OCI-M2 (cell line): Measurements from ENCODE around the gene CLTB.

ENCODE experiments used
- DNase-seq: peaks from one replicate; lab custom pipeline; 2025; ENCODE audit not compliant: unreplicated experiment; lab: John Stamatoyannopoulos, UW

The CLTB gene

DNA sequence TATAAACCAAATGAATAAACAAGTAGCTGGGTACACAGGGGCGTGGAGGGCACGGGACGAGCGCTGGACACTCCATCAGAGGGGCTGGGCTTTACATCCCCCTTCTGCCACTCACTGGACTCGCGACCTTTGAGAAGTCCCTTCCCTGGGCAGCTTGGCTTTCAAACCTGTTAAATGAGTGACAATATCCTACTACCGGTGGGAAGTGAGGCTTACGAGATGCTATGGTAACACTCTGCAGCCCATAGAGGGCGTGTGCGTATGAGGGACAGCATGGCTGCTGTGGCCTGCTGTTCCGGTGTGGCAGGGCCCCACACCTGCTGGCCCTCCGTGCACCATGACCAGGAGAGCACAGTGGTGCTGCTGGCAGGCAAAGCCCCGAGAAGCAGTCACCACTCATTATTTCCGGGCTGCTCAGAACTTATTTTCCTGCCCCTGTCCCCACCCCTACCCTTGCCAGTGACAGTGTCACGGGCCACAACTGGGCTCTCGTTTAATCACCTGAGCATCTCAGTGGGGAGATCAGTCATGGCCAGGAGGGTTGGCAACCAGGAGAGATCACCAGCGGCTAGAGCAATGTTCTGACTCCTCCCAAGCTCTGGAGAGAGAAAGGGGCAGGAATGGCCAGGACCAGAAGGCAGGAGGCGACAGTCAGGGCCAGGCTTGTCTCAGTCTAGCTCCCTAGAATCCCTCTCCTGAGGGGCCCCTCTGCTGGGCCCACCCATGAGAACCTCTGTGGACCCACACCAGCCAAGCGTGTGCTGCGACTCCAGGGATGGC is 10.5 kb downstream of the CLTB start:
- DNase-seq: no peak

DNA sequence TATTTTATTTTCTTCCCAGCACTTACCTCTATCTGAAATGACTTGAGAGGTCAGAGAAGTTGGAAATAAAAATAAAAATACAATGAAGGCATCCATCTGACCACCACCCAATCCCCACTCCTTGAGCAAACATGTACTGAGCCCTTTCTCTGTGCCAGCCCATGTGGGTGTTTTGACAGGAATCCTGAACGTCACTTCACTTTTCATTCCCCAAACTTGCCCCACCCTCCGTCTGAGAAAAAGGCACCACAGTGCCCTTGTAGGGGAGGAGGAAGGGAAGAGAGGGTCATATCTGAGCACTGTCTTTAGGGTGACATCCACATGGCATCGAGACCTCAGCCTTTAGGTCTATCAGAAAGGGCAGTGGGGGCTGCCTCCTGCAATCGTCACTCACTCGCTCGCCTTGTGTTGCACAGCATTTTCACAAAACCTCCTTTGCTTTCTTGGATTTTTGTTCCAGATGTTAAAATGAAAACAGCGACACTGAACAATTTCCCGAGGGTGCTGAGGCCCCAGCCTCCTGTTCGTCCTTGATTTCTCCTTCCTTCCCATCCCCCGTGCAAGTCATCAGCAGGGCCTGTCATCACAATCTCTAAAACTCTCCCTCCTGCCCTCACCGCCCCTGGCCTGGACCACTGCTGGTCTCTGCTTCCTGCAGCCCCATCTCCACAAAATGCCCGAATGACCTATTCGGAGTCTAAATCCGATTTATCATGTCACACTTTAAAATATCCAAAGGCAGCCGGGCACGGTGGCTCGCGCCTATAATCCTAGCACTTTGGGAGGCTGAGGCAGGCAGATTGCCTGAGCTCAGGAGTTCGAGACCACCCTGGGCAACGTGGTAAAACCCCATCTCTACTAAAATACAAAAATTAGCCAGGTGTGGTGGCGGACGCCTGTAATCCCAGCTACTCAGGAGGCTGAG is 14.8 kb downstream of the CLTB start:
- no peak for DNase-seq

DNA sequence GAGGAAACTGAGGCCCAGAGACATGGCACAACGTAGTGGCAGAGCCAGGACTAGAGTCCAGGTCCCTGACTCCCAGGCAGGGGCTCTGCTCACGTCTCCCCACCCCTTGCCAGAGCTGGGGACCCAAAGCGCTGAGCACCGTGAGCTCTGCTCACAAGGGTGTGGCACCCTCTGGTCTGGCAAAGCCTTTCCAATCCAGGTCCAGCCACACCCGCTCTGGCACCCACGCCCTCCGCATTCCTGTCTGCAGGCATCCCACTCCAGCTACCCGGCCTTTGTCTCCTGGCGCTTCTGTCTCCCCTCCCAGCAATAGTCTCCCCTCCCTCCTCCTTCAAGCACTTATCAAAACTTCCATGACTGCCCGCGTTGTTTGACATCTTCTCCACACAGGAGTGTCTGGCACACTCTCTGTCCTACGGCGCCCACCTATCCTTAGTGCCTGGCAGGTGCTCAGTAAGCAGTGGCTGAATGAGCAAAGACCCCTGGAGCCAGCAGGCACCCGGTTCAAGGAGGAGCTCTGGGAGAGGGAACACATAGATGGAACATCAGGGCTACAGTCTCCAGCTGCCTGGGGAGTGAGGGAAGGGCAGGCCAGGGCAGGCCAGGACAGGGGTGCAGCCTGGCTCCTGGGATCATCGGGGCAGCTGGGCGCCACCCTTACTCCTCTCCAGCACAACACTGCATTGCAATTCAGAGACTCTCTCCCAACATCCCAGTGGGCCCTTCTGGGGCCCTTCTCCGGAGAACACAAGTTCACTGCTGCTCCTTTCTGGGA is 15.8 kb downstream of the CLTB start:
- DNase-seq: no peak

DNA sequence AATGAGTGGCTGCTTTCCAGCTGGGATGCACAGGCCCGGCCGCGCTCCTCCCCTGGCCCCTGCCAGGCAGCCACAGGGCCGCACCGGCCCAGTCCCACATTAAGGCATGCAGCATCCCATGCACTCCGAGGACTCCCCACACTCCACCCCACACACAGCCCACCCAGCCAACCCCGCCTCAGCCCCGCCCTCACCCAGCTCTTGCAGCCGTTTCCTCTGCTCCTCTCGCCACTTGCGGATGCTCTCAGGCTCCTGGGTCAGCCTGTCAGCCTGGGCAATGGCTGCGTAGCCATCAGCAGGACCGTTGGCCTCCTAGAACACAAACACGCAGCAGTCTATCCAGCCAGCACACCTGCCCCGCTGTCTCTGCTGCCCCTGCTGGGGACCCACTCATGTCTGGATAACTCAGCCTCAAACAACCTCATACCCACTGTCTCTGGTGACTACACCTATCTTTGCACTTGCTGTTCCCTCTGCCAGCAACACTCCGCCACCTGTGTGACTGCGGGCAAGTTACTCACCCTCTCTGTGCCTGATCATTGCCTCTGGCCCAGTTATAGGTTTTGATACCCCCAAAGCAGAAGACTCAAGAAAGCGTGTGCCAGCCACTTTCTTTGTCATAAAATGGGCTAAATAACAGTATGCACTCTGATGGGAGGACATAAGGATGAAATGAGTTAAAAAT is 18.5 kb downstream of the CLTB start:
- no peak for DNase-seq

DNA sequence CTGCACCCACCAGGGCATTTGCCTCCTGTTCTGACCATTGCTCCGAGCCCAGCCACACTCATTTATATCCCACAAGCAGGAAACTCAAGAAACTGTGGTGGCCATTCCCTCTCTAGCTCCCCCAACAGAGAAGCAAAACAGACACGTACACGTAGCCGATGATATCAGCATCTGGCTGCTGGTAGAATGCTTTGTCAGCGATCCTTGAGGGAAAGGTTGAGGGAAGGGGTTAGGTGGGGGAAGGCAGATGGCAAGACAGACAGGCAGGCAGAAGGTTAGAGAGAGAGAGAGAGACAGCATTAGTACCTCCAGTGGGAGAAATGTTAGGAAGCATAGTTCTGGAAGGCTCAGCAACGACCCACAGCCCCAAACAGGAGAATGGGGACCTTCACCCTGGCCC is 20.0 kb downstream of the CLTB start:
- no peak for DNase-seq

DNA sequence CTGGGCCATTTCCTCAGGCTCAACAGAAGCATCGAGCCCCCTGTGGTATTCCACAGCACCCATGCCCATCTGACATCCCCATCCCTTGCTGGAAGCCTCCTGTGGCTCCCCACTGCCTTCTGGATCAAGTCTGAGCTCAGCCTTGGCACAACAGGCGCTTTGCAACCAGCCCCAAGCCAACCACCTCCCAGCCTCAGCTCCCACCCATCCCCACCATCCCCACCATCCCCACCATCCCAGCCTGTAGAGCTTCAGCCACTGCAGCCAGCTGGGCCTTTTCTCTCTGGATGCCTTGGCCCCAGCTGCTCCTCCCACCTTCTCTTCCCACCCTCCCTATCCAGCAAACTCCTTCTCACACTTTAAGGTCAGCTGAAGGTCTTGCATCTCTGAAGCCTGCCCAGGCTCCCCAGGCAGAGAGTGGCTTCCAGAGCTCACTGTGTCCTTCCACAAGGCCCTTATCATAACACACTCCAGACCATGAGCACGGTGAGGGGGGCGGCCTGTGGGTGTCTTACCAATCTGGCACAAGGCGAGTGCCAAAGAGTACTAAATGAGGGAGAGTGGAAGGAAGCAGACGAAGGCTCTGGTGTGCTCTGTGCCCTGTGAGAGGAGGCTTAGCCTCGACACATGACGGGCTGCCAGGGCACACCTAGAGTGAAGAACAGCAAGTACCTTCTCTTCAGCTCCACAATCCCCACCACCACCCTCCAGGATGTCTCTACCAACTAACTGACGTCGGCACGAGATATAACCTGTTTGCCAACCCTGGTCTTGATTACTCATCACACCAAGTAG is 21.3 kb downstream of the CLTB start:
- DNase-seq: no peak

DNA sequence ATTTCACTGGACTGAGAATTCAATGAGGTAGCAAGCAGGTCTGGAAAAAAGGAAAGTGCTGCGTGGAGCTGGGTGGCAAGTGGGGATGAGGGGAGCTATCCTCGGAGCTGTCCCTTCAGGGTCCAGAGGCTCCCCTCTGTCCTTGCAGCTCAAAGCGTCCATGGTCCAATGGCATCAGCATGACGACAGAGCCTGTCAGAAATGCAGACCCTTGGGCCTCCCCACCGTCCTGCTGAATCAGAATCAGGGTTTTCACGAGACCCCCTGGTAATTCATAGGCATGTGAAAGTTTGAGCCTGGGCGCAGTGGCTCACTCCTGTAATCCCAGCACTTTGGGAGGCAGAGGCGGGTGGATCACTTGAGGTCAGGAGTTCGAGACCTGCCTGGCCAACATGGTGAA is 22.2 kb downstream of the CLTB start:
- no peak for DNase-seq

DNA sequence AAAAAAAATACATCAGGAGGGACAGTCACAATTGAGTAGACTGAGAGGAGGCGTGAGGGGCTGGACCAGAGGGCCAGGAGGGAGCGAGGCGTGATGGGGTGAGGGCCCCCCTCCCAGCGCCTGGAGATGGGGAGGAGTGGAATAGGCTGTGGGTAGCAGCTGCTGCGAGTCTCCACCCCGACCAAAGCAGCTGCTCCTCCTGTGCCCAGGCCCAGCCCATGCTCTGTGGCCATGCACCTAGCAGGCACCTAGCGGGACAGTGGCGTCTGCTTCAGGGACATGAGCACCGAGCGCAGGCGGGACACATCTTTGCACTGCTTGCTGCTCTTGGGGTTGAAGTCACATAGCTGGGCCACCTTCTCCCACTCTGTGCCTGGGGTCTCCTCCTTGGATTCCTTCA is 23.8 kb downstream of the CLTB start:
- no peak for DNase-seq

DNA sequence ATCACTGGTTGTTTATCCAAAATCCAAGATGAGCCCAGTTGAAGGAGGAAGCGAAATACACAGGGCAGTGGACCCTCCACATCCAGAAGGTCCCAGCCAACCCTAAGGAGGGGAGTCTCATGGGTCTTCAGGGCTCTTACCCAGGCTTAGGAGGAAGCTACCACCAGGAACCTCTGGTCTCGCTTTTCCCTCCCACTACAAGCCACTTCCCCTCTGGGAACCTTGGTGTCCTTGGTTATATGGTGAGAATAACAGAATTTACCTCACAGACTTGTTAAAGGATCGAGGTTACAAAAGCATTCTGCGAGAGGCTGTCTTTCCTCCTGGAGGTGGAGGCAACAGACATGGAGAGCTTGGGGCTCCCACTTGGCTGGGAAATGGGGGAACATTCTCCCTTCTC is 24.3 kb downstream of the CLTB start:
- DNase-seq: no peak

DNA sequence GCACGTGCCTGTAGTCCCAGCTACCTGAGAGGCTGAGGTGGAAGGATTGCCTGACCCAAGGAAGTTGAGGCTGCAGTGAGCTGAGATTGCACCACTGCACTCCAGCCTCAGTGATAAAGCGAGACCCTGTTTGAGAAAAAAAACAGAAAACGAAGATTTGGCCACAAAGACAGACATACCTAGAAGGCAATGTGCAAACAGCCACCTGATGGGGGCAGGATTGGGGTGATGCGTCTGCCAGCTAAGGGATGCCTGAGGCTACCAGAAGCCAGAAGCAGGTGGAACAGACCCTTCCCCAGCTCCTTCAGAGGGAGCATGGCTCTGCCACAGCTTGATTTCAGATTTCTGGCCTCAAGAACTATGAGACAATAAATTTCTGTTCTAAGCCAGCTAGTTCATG is 24.9 kb downstream of the CLTB start:
- DNase-seq: no peak

DNA sequence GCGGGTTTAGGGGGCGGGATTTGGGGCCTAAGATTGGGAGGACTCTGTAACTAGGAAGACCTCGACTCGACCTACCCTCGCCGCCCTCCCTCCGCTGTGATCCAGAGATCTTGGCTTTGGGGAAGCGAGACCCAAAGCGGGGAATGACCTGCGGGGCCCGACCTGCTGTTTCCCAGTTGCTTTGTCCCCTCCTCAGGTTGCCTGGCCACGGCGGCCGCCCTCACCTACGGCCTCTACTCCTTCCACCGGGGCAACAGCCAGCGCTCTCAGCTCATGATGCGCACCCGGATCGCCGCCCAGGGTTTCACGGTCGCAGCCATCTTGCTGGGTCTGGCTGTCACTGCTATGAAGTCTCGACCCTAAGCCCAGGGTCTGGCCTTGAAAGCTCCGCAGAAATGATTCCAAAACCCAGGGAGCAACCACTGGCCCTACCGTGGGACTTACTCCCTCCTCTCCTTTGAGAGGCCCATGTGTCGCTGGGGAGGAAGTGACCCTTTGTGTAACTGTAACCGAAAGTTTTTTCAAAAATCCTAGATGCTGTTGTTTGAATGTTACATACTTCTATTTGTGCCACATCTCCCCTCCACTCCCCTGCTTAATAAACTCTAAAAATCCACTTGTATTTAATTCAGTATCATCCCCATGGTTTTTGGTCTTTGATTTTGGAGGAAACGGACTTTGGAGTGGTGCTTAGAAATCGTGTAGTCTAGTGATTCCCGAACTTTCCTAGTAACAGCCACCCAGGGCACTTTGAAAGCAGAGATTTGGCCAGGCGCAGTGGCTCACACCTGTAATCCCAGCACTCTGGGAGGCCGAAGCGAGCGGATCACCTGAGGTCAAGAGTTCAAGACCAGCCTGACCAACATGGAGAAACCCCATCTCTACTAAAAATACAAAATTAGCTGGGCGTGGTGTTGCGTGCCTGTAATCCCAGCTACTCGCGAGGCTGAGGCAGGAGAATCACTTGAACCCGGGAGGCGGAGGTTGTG is 26.9 kb downstream of the CLTB start:
- no peak for DNase-seq

DNA sequence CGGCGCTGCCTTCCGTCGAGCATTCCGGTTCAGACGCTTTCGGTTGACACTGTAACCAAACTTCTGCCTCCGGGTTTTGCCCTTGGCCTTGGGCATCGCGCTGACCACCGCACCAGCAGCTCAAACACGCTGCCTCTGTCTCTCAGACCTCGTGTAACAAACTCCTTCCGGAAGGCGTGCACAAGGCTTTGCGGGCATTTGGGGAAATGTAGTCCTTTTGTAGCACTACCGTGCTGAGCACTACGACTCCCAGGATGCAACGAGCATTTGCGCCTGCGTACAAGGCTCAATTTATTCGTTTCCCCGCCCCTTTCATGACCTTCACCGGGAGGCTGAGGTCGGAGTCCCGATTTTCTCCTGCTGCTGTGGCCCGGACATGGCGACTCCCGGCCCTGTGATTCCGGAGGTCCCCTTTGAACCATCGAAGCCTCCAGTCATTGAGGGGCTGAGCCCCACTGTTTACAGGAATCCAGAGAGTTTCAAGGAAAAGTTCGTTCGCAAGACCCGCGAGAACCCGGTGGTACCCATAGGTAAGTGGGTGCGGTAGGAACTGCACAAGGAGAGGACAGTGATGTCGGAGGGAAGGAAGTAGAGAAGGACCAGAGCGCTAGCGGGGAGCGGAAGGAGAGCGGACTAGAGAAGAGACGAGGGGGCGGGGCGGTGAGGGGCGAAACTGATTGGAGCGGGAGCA is 27.8 kb downstream of the CLTB start, which contains the start of the genes HIGD2A and NOP16:
HIGD2A (plus strand) TSS at position 308 of the 691 bp plus-strand sequence; CDS start at position 377, 69 bp downstream.
NOP16 (minus strand) TSS at position 155 of the 691 bp plus-strand sequence; CDS start at position 96, 59 bp downstream.
- DNase-seq: peak; percentile 72

DNA sequence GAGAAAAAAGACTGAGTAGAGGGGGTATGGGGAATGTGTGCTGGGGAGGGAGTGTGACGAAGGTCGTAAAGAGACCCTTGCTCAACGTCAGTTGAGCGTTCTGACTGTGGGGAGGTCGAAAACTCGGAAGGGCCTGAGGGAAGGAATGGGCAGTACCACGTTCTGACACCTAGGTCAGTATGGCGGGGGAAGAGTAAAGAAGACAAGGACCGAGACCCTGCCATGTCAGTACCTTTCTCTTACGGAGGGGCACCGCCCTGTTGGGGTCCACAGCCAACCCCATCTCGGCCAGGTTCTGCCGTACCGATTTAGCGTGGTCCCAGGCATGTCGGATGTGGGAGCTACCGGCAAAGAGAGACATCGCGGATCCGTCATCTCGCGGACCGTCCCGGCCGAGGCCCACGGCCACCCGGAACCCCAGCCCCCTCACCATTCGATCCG is 28.3 kb downstream of the CLTB start:
- DNase-seq: no peak

DNA sequence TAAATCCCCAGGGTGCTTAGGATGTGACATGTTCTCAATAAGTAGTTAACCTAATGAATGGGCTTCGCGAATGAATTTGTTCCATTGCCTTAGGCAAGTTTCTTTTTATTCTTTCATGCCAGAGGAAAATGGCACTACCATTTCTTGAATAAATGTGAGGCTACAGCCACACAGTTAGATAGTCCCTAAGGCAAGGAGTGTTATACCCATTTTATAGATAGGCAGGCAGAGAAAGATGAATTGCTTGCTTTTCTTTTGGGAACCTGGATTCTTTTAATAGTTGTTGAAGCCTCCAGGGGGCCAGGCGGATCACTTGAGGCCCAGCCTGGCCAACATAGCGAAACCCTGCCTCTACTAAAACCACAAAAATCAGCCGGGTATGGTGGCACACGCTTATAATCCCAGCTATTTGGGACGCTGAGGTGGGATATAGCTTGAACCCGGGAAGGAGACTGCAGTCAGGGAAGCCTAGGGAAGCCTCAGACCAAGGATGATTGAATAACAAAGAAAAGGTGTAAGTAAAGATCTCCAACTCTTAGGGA is 28.9 kb downstream of the CLTB start:
- no peak for DNase-seq

DNA sequence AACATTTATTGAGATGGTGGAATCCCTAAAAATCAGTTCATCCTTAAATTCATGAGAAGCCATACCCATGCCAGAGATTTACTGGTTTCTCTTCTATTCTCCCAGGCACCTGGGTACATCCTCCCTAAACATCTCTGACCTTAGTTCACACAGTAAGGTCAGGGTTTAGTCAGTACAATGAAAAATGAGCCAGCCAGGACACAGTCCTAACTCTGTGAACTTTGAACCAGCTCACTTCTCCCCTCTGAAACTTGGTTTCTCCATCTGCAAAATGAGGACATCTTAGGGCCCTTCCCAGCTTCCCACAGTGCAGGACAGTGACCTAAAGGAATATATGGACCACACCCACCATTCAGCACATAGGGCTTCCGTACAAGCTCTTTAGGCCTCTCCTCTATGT is 29.8 kb downstream of the CLTB start:
- no peak for DNase-seq

DNA sequence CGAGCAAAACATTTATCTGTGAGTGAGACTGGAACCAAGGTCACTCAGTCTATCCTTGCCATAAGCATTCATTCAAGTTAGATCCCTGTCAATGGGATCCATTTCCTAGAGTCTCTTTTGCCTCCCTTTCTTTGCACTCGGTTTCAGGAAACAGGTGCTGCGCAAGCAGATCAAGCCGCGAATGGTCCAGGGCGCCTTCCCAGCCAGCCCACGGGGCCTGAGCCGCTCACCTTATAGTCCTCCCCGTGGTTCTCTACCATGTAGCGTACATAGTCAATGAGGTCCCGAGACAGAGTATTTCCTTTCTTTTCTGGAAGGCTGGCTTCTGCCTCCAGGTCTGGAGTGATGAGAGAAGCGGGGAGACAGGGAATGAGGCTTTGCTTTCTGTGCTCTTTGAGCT is 31.3 kb downstream of the CLTB start:
- DNase-seq: no peak

DNA sequence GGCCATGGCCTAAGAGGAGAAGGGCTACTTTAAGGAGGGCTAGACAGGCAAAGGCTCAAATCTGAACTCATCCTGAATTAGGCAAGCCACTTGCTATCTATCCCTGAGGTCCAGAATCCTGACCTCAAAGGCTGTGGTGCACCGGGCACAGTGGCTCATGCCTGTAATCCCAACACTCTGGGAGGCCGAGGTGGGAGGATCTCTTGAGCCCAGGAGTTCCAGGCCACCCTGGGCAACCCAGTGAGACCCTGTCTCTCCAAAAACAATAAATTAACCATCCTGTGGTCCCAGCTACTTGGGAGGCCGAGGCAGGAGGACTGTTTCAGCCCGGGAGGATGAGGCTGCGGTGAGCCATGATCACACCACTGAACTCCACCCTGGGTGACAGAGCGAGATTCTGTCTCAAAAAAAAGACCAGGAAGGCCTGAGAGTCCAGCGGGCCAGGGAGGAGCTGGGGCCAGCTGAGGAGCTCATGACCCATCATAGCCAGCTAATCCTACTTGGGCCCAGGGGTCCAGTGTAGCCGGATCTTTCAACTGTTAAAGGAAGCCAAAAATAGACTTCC is 31.9 kb downstream of the CLTB start:
- no peak for DNase-seq
